ENCODE measurements around the gene DTD1.

The DTD1 gene

DNA sequence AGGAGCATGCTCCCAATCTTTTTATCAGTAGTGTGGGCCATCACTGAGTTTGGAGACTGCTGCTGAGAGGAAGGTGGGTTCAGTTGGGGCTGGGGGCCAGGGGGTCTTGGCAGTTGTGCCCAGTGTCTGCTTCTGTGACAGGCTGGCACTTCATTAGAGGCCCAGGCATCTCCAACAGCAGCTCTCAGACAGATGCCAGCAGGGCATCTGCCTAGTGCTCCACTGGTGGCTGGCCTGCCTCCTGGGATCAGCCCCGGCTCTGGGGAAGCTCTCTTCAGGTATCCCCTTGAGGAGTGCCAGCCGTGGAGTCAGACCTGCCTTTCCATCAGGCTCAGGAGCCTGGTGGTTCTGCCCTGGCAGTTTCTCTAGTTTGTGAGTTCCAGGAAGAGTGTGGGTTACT, 77.3 kb downstream of the DTD1 start:
- DNase-seq, result no peak

DNA sequence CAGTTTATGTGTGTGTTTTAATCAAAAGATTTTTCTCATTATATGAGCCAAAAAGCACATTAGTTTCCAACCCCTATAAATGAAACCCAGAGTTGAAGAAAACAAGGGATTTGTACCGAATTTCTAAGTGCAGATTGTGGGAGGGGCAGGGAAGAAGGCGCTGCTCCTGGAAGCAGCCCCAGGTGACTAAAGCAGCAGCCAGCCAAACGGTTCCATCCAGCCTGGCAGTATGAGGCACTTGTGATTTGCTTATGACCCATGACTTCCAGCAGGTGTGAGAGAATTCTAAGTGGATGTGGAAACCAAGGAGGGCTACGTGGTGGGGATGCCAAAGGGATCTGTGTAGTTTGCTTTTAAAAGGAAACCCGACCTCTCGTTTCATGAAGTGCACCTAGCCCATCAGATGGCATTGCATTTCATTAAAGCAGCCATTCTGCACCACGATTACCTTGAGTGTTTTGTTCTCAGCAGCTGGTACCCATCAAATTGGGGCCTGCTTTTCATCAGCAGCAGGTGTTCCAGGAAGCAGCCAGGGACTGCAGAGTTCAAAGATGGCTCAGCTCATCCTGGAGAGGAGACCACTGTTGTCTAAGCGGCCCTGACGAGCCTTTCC, 79.1 kb downstream of the DTD1 start:
- DNase-seq, result no peak

DNA sequence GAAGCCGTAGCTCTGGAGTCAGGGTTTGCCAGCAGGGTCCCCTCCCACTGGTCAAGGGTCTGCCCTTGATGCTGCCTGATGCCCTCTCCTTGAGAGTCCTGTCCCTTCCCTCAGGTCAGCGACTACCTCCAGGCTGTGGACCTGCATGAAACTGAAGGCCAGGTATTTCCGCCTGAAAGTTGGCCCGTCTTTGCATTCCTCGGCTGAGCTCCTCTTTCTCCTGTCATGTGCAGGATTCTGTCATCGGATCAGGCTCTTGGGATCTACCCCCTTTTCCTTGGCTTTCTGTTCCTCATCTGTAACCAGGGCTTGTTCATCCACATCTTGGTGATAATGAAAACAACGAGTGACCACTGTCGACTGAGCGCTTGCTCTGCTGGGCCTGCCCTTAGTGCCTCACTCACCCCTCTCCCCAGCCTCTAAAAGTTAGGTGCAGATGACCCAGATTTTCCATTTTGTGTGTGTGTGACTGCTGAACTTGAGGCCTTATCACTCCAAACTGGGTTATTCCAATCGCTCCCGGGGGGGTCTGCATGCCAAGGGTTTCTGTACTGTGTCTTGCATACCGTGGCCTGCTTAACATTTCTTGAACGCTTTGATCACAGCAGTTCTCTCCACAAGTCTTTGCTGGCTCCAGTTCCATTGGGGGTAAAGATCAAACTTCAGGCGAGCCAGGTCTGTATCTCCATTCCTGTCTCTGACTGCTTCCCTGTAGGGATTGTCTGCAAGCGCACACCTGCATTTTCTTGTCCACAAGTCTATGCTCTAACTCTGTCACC, 81.6 kb downstream of the DTD1 start:
- no peak for DNase-seq

DNA sequence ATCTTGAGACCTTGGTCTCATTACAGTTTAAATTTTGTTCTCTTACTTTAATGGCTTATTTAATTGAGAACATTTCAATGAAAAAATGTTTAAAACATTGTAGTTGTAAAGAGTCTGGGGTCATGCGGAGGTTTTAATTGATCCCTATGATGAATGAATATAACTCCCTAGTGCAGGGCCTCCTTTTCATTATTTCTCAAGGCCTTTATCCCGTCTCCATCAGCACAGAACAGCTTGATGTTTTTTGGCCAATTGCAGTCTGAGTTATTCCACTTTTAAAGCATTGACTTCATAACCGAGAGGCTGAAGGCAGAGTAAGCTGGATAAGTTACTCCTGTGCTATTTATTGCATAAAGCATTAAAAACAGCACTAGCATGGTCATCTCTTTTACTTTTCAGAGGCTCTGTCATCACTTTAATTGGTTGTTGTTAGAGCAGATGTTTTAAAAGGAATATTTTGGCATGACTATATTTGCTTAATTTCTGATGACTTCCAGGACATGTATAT, 83.4 kb downstream of the DTD1 start:
- DNase-seq, result no peak

DNA sequence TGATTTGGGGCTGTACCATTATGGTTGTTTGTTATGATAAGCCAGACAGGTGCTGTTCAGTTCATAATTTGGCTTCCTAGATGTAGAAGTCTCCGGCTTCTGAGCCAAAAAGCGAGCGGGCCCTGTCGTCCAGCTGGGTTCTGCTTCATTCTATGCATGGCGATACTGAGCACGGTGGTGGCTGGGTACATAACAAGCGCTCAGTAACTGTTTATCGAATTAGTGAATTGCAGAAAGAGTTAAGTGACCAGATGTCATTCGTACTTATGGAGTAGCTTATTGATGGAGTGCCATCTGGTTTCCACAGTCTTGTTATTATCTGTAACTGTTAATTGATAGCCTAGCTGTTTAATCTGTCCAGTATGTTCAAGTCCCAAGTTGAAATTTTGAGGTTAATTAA, 85.0 kb downstream of the DTD1 start:
- DNase-seq, result no peak

DNA sequence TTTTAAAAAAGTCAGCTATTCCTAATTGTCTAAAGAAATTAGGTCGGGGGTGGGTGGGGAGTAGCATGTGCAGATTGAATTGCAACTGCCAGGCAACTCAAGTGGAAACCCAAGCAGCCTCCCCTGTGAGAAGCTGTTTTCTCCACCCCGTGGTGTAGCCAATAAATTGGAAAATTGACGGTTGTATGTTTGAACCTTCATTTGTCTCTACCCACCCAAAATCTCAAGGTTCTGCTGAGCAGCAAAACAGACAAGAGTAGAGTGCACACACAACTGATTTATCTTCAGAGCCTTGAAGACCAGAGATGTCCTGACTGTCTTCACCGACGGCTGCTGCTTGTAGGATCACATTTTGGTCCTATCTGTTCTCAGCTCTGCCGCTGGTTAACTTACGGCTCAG, 88.5 kb downstream of the DTD1 start:
- no peak for DNase-seq

DNA sequence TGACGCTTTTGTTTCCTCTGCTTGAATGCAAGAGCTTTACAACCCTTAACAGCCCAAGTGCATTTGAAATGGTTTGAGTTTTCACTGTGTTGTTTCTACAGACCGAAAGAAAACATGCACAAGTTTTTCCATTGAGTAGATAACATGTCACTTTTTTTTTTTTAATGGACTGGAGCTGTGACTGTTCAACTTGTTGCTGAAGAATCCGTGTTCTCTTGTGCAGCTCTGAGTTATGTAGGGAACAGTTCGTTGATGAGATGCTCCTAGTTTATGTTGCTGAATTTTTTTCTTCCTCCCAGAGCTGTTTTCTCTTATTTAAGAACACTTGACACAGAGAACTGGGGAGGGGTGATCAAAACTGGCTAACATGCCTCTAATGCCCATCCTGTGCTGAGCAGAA, 89.3 kb downstream of the DTD1 start:
- DNase-seq, result no peak

DNA sequence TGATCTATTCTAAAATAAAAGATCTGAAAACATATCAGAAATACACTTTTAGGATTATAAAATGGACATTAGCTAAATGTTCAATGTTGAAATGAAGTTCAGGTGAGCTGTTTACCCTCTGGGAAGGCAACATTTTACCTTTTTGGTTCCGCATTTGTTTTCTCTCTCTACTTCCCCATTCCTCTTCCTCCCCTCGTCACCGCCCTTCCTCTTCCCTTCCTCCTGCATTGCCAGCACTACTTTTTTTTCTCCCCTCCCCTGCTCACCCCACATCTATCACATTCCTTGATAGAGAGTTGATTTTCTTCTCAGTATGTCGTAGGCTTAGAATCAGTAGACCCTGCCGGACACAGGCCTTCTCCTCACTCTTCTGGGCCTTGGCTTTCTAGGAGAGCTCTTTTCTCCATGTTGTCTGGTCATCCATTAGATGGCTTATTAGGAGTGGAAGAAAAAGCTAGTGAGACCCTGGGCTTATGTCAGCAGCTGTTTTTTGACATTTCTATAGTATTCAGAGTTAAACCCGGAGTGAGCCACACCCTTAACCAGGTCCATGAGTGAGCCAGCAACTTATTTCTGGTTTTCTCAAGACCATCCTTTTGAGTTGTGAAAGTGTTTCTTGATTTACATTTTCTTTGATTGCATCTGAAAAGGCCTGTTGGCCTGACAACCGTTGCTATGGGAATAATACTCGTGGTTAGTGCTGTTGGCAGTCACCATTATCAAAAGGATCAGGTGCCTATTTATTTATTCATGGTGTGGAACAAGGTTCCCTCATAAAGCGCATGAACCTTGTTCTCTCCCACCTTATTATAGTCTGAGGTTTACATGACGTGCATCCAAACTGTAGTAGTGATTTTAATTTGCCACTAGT, 90.9 kb downstream of the DTD1 start:
- no peak for DNase-seq

DNA sequence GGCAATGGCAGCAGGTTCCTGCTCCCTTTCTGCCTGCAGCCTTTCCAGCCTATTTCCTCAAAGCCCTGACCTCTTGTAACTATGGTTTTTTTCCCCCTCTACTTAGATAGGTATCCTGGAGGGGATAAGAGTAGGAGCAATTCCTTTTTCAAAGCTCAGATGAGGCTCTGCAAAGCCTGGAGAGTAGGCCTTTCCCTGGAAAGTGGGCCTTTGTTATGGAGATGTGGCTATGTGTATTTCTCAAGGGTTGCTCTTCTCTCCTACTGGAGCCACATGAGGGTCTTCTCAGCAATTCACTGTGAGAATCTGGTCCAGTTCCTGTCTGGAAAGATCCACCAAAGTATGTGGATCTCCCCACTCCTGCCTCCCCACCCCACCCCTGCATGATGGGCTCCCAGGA, 96.0 kb downstream of the DTD1 start:
- DNase-seq, result no peak

DNA sequence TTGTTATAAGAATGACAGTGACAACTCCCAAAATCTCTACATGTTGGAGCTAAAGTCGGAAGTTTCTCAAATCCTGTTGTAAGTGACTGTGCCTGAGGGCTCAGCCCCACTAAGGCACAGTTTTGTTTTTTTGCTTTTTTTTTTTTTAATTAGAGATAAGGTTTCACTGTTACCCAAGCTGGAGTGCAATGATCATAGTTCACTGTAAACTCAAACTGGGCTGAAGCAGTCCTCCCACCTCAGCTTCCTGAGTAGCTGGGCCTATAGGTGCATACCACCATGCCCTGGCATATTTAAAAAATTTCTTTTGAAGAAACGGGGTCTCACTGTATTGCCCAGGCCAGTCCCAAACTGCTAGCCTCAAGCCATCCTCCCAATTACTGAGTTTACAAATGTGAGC, 96.9 kb downstream of the DTD1 start:
- no peak for DNase-seq

DNA sequence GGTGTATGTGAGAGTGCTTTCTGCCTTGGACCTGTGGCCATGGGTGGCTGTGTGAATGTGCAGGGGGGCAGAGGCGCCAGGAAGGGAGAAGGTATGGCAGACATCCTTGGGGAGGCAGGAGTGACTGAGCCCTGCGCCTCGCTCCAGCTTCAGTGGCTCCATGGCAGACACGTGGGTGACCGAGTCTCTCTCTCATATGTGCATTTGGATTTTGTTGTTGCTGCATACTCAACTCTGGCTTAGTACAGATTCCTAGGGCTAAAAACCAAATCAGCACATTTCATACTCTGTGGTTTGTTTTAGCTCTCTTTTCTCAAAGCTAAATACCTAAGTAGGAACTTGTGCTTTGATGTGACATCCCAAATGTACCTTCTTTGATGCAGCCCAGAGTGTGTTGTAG, 97.6 kb downstream of the DTD1 start:
- no peak for DNase-seq

DNA sequence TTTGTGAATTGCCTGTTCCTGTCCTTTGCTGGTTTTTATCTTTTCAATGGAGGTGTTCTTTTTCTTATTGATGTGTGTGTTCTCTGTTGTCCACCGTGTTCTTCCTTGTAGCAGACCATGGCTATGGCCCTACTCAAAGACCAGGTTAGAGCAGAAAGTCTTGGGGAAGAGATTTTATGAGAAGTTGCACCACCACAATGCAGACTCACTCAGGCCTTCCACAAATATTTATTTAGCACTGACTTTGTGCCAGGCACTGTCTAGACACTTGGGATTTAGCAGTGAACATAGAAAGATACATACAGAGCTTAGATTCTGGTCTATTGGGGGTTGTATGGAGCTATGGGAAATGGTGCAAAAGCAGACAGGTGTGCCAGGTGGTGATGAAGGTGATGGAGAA, 98.8 kb downstream of the DTD1 start:
- no peak for DNase-seq

DNA sequence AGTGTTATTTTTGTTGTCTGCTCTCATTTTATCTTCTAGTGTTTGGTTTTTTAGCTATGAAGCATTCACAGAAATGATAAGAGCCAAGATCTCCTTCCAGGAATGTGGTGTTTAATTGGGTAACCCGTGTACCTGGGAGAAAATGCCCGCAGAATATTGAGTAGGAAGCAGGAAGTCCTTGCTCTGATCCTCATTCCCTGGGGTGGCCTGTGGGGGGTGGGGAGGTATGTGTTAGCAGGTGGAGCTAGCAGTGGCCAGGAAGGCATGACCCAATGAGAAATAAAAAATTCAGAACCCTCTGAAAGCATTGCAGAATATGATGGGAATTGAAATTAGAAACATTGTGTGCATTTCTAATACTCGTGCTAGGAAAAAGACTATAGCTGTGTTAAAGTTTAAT, 100.8 kb downstream of the DTD1 start:
- no peak for DNase-seq

DNA sequence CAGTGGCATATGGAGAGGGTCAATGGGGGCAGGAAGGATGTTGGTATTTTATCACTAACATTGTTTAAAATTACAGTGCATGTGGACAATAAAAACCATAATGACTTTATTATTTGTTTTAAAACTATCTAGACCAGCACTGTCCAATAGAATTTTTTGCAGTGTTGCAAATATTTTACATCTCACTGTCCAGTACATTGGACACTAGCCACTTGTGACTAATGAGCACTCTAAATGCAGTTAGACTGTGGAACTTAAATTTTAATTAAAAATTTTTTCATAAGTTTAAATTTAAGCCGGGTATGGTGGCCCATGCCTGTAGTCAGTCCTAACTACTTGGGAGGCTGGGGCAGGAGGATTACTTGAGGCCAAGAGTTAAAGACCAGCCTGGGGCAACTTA, 101.7 kb downstream of the DTD1 start:
- no peak for DNase-seq

DNA sequence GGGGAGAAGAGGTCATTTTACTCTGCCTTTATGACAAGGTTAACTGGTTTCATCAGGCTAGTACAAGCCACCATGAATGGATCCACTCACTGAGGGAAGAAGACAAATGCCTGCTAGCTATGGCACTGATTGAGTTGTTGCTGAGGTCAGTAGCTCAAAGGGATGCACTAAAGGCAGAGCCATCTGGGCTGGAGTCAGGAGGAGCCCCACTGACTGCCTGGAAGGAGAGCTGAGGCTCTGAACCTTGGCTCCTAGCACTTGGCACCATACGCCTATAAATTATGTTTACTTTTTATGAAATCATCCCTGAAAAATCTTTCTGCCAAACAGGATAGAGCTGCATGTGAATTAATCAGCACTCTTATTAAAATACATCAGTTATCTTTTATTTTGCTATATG, 104.6 kb downstream of the DTD1 start:
- DNase-seq, result no peak

DNA sequence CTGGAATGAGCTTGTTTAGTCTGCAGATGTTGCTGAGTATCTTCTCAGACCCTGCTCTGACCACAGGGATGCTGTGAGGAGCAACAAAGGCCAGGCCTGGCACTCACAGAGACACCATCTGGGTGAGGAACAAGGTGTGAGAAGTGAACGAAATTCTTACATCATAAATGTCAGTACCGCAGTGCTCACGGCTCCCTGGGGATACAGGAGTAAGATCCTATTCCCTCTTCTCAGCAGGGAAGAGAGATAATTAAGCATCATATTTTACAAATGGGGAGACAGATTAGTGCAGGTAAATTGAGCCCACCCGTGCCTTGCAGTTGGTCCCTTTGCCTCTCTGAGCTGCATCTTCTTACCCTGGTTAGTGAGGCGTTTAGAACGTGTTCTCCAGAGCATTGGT, 106.2 kb downstream of the DTD1 start:
- no peak for DNase-seq

DNA sequence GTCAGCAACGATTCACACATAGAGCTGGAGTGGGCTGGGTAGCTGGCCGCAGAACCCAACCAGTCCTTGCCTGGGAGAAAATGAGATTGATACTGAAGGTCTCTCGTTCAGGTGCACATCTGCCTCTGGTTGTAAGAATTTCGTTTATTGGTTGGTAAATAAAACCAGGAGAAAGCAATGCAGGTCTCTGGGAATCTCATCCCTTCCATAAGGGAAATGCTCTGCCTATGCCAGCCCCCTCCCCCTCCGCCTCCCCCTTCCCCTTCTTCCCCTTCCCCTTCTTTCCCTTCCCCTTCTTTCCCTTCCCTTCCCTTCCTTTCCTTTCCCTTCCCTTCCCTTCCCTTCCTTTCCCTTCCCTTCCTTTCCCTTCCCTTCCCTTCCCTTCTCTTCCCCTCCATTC, 107.3 kb downstream of the DTD1 start:
- DNase-seq, result no peak

DNA sequence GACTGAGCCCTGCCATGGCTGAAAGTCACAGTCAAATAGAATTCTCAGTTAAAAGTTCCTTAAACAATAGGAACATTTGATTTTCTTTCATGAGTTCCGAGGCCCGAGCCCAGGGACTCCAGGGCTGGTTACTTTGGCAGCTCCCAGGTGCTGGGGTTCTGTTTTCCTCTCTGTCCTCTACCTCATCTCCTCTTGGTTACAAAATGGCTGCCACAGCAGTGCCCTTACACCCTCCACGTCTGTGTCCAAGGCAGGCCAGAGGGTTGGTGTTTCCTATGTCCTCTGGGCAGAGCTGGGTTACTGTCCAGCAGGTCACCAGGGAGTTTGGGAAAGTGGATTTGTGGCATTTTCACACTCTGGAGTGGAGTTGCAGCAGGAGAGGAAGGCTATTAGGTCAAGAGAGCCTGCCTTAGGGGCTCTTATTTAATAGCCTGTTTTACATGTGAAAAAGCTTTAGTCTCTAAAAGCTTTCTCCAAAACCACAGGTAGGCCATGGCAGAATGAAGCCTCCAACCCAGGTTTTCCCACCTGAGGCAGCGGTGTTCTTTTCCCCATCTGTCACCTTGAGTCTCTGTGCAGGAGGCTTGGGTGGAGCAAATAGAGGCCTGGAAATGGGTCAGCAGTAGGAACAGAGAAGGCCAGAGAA, 111.0 kb downstream of the DTD1 start:
- DNase-seq, result no peak

DNA sequence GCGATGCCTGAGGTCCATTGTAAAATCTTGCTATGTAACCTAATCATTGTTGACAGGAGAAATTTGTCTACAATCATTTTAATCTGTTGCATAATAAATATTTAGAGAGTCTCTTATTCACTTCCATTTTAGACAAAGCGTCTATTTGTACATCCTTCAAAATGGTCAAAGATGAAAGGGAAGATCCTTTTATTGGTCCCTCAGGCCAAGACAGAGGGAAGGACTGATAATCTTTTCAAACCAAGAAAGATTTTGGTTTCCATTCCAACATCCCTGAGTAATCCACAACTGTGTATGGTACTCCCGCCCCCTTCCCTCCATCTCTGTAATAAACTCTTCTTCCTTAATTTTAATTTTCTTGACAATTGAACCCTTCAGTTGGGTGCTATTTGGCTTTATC, 114.1 kb downstream of the DTD1 start:
- no peak for DNase-seq

DNA sequence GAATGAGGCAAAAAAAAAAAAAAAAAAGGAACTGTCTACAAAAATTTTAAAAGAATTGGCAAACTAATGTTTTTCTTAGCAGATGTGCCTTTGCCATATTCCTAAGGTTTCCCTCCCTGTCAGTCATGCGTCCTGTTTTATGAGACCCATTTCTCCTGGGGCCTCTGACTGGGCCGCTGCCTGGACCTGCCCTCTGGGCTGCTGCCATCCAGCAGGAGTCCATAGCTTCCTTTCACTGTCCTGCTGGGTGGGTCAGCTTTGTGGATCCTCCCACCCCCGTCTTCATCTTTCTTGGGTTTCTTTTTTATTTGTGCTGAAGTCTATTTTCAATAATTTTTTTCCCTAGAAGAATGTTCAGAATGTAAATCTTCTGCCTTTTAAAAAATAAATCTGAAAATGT, 114.9 kb downstream of the DTD1 start:
- DNase-seq, result no peak

DNA sequence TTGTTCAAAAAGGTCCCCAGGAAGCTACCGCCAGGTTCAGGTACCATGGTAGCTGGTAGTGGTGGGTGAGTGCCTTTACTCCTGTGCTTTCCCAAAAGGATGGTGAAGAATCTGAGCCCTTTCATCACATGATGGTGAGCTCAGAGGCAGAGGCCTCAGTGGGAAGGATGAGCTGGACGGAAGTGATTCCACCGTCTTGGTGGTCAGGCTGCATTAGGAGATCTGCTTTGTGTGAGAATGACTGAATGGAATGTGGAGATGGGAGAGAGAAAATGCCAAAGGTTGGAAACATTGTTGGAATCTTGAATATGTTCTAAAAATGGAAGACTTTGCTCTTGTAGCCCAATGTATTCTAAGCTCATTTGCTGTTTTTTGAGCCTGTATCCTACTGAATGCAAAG, 117.6 kb downstream of the DTD1 start:
- DNase-seq, result no peak

DNA sequence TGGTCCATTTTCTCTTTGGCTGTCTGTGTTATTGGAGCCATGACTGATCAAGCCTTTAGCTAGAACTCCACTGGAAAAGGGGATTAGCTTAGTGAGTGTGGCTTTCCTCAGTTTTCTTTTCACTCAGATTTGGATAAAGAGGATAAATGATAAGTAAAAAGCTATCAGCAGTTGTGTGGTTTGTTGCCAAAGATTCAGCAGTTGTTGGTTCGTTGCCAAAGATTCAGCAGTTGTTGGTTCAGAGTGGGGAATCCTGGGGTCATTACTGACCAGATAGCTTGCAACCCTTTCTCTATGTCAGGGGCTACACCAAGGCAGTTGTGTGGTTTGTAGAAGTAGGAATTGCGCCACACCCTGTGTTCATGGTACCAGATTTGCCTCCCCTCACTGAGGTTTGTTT, 118.1 kb downstream of the DTD1 start:
- no peak for DNase-seq

DNA sequence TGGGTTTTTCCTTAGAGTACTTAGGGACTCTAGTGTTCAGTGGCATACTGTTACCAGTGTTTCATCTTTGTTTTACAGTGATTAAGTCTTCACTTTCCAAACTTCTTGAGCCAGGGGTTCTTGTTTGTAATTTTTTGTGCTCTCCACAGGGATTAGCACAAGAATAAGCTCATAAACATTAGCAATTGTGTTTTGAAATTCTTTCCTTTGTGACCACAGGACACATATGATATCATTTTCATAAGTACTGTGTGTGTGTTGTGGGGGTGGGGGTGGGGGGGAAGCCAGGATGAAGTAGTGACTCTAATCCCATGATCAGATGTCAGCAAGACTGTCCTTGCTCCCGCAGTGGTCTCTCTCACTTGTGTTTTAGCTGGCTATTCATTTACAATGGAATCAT, 124.3 kb downstream of the DTD1 start:
- DNase-seq, result no peak

All from T-helper 1 cell (primary cell).